ENCODE measurements around the gene CAMK4.

The CAMK4 gene

GRCh38 chr5:111502956-111503355, 278.8 kb downstream of the CAMK4 start:
- TF ChIP-seq GATA3 (IDR thresholded peaks at IDR 0.05; ENCODE audit: low read depth, low read length) (no peak), GATA2 (IDR thresholded peaks at IDR 0.05; ENCODE audit: low read depth, low read length) (no peak)

- no peak for TF ChIP-seq GATA2 (IDR thresholded peaks at IDR 0.05; ENCODE audit: low read depth, low read length)
These were observed 280.9 kb downstream of the CAMK4 start for GRCh38 chr5:111505096-111505495.

GRCh38 chr5:111507276-111507675, 283.1 kb downstream of the CAMK4 start:
- TF ChIP-seq GATA3 (IDR thresholded peaks at IDR 0.05; ENCODE audit: low read depth, low read length): no peak
- no peak for TF ChIP-seq GATA2 (IDR thresholded peaks at IDR 0.05; ENCODE audit: low read depth, low read length)

GRCh38 chr5:111509119-111509518, 284.9 kb downstream of the CAMK4 start:
- TF ChIP-seq GATA2 (IDR thresholded peaks at IDR 0.05; ENCODE audit: low read depth, low read length): no peak
- TF ChIP-seq GATA3 (IDR thresholded peaks at IDR 0.05; ENCODE audit: low read depth, low read length): no peak

GRCh38 chr5:111511174-111511830, 287.1 kb downstream of the CAMK4 start:
- TF ChIP-seq GATA3 (IDR thresholded peaks at IDR 0.05; ENCODE audit: low read depth, low read length) (no peak), GATA2 (IDR thresholded peaks at IDR 0.05; ENCODE audit: low read depth, low read length) (no peak)

GRCh38 chr5:111511831-111512374, 287.7 kb downstream of the CAMK4 start:
- TF ChIP-seq GATA3 (IDR thresholded peaks at IDR 0.05; ENCODE audit: low read depth, low read length) (no peak), GATA2 (IDR thresholded peaks at IDR 0.05; ENCODE audit: low read depth, low read length) (no peak)

GRCh38 chr5:111512375-111513130, 288.4 kb downstream of the CAMK4 start, which contains the start of gene STARD4:
STARD4 (minus strand) TSS chr5:111512535; CDS start chr5:111507433, 5,102 bp downstream.
- TF ChIP-seq GATA3 (IDR thresholded peaks at IDR 0.05; ENCODE audit: low read depth, low read length) (no peak), GATA2 (IDR thresholded peaks at IDR 0.05; ENCODE audit: low read depth, low read length) (peak; percentile 31; the same call in 1 of the 2 replicates)

- TF ChIP-seq GATA2 (IDR thresholded peaks at IDR 0.05; ENCODE audit: low read depth, low read length): no peak
- TF ChIP-seq GATA3 (IDR thresholded peaks at IDR 0.05; ENCODE audit: low read depth, low read length): no peak
These were observed 288.9 kb downstream of the CAMK4 start for GRCh38 chr5:111513131-111513520.

GRCh38 chr5:111514087-111514486, 289.9 kb downstream of the CAMK4 start:
- TF ChIP-seq GATA2 (IDR thresholded peaks at IDR 0.05; ENCODE audit: low read depth, low read length): no peak
- no peak for TF ChIP-seq GATA3 (IDR thresholded peaks at IDR 0.05; ENCODE audit: low read depth, low read length)

- TF ChIP-seq GATA3 (IDR thresholded peaks at IDR 0.05; ENCODE audit: low read depth, low read length) (no peak), GATA2 (IDR thresholded peaks at IDR 0.05; ENCODE audit: low read depth, low read length) (no peak)
These were observed 293.8 kb downstream of the CAMK4 start for GRCh38 chr5:111517853-111518501.

GRCh38 chr5:111518777-111519176, 294.6 kb downstream of the CAMK4 start:
- no peak for TF ChIP-seq GATA3 (IDR thresholded peaks at IDR 0.05; ENCODE audit: low read depth, low read length)
- no peak for TF ChIP-seq GATA2 (IDR thresholded peaks at IDR 0.05; ENCODE audit: low read depth, low read length)

- TF ChIP-seq GATA3 (IDR thresholded peaks at IDR 0.05; ENCODE audit: low read depth, low read length) (no peak), GATA2 (IDR thresholded peaks at IDR 0.05; ENCODE audit: low read depth, low read length) (no peak)
These were observed 296.7 kb downstream of the CAMK4 start for GRCh38 chr5:111520908-111521307.

GRCh38 chr5:111528056-111528455, 303.9 kb downstream of the CAMK4 start:
- no peak for TF ChIP-seq GATA2 (IDR thresholded peaks at IDR 0.05; ENCODE audit: low read depth, low read length)
- TF ChIP-seq GATA3 (IDR thresholded peaks at IDR 0.05; ENCODE audit: low read depth, low read length): no peak

- TF ChIP-seq GATA3 (IDR thresholded peaks at IDR 0.05; ENCODE audit: low read depth, low read length) (no peak), GATA2 (IDR thresholded peaks at IDR 0.05; ENCODE audit: low read depth, low read length) (no peak)
These were observed 306.1 kb downstream of the CAMK4 start for GRCh38 chr5:111530298-111530740.
